HepG2 (cell line): ENCODE data around the gene SLC11A1. TPM values are rescaled to one million over a fixed set of nuclear protein-coding genes. Genes with fewer than 3 reads are reported as not detected.

ENCODE experiments used
- ATRX ChIP-seq: sonication (generic); formaldehyde crosslinking; IDR thresholded peaks from 2 replicates; pipeline ENCODE4 v1.4.0; 2020; ENCODE audit warnings: missing genetic modification reagents, borderline replicate concordance
- ELF1 ChIP-seq: sonication (generic); formaldehyde crosslinking; IDR thresholded peaks from 2 replicates; pipeline ENCODE4 v1.4.0; 2020; ENCODE audit warnings: missing genetic modification reagents
- KDM2A ChIP-seq: sonication (generic); formaldehyde crosslinking; IDR thresholded peaks from 2 replicates; pipeline ENCODE4 v1.4.0; 2020; ENCODE audit warnings: low read depth, missing genetic modification reagents, borderline replicate concordance
- KIAA2018 ChIP-seq: sonication (generic); formaldehyde crosslinking; IDR thresholded peaks from 2 replicates; pipeline ENCODE4 v1.5.0; 2020; ENCODE audit warnings: mild to moderate bottlenecking, missing genetic modification reagents, borderline replicate concordance
- MAF1 ChIP-seq: sonication (generic); formaldehyde crosslinking; IDR thresholded peaks from 2 replicates; pipeline ENCODE4 v1.5.0; 2020; ENCODE audit warnings: missing genetic modification reagents, borderline replicate concordance
- MTERF4 ChIP-seq: sonication (generic); formaldehyde crosslinking; IDR thresholded peaks from 2 replicates; pipeline ENCODE4 v1.8.0; 2023; ENCODE audit warnings: mild to moderate bottlenecking, missing genetic modification reagents
- TBX3 ChIP-seq: fragments of 450-650 bp; IDR thresholded peaks from 2 replicates; pipeline ENCODE4 v1.6.1; 2017; ENCODE audit warnings: antibody characterized with exemption, mild to moderate bottlenecking, inconsistent platforms, borderline replicate concordance
- ZFP62 ChIP-seq: sonication (generic); formaldehyde crosslinking; IDR thresholded peaks from 2 replicates; pipeline ENCODE4 v1.4.0; 2020; ENCODE audit warnings: missing genetic modification reagents
- ZNF687 ChIP-seq: sonication (generic); formaldehyde crosslinking; IDR thresholded peaks from 2 replicates; pipeline ENCODE4 v1.5.1; 2020; ENCODE audit warnings: mild to moderate bottlenecking, missing genetic modification reagents, moderate library complexity
- polyA plus RNA-seq, 8 experiments: library from polyadenylated mRNA; depleted of rRNA in 3 of 8; stranded (reverse) in 7 of 8; unstranded in 1 of 8; fragments of >200 nt; fragmentation: Illumina TruSeq in 4 of 8; extraction: Trizol in 4 of 8; gene quantifications; 2 replicates each; pipeline versions ENCODE4 v1.2.1 to v1.2.3, GENCODE V29; 2011 to 2016; ENCODE audit warnings: low read depth in 4 of 8, missing spikeins in 1 of 8, mixed read lengths in 1 of 8; ENCODE audit not compliant: insufficient read depth in 1 of 8
- total RNA-seq, 5 experiments: library from RNA; depleted of rRNA; stranded (reverse); fragments of >200 nt; fragmentation: Illumina TruSeq; extraction: Trizol; gene quantifications; 2 replicates each; pipeline ENCODE4 v1.2.3, GENCODE V29; 2016; ENCODE audit warnings: low read depth in 1 of 5
- TF ChIP-seq, protein P1 (sequence below): sonication (generic); formaldehyde crosslinking; IDR thresholded peaks from 2 replicates; pipeline ENCODE4 v1.4.0; 2020; ENCODE audit warnings: missing genetic modification reagents

The SLC11A1 gene
- total and polyA plus RNA-seq, 2 of the 13 experiments (the other 11 are each of a cell fraction or from before 2014, with no cell fraction given), result 0.33 to 2.3 TPM

GRCh38 chr2:218397820-218398436 lies 15.9 kb downstream of the SLC11A1 start (continued):
- peak; percentile 87; the same call in 1 of the 2 replicates for TF ChIP-seq KIAA2018 (CRISPR knock-in tag)
- TF ChIP-seq ZNF687 (CRISPR knock-in tag), result peak; percentile 83
- peak; percentile 93 for TF ChIP-seq KDM2A (CRISPR knock-in tag)
- TF ChIP-seq TBX3, result no peak; the same call in 1 of the 2 replicates
- TF ChIP-seq, protein P1, sequence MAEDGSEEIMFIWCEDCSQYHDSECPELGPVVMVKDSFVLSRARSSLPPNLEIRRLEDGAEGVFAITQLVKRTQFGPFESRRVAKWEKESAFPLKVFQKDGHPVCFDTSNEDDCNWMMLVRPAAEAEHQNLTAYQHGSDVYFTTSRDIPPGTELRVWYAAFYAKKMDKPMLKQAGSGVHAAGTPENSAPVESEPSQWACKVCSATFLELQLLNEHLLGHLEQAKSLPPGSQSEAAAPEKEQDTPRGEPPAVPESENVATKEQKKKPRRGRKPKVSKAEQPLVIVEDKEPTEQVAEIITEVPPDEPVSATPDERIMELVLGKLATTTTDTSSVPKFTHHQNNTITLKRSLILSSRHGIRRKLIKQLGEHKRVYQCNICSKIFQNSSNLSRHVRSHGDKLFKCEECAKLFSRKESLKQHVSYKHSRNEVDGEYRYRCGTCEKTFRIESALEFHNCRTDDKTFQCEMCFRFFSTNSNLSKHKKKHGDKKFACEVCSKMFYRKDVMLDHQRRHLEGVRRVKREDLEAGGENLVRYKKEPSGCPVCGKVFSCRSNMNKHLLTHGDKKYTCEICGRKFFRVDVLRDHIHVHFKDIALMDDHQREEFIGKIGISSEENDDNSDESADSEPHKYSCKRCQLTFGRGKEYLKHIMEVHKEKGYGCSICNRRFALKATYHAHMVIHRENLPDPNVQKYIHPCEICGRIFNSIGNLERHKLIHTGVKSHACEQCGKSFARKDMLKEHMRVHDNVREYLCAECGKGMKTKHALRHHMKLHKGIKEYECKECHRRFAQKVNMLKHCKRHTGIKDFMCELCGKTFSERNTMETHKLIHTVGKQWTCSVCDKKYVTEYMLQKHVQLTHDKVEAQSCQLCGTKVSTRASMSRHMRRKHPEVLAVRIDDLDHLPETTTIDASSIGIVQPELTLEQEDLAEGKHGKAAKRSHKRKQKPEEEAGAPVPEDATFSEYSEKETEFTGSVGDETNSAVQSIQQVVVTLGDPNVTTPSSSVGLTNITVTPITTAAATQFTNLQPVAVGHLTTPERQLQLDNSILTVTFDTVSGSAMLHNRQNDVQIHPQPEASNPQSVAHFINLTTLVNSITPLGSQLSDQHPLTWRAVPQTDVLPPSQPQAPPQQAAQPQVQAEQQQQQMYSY (CRISPR knock-in tag), result 0 out of 2 replicates have a peak, but pooled peaks have one; percentile 64
- TF ChIP-seq ZFP62 (CRISPR knock-in tag), result no peak
- TF ChIP-seq ATRX, result no peak
- TF ChIP-seq ELF1 (CRISPR knock-in tag), result no peak
- TF ChIP-seq MAF1 (CRISPR knock-in tag), result peak; percentile 67; the same call in 1 of the 2 replicates
- TF ChIP-seq MTERF4 (CRISPR knock-in tag), result no peak
